GM18868 (cell line): ENCODE results near the gene SHOX.

ENCODE experiments used
- ATAC-seq: cut with Tn5 transposase; IDR thresholded peaks from one replicate; pipeline ENCODE4 v1.9.1; 2021; ENCODE audit warnings: mild to moderate bottlenecking, moderate library complexity; ENCODE audit not compliant: unreplicated experiment

Gene SHOX

GRCh38 chrX:663841-664240, 33.2 kb downstream of the SHOX start:
- no peak for ATAC-seq

GRCh38 chrX:666762-667720, 36.5 kb downstream of the SHOX start:
- ATAC-seq, result no peak

- no peak for ATAC-seq
These were observed 40.1 kb downstream of the SHOX start for GRCh38 chrX:670645-671044.

GRCh38 chrX:672931-673330, 42.3 kb downstream of the SHOX start:
- ATAC-seq, result no peak

GRCh38 chrX:675279-675954, 44.8 kb downstream of the SHOX start:
- ATAC-seq, result no peak

- ATAC-seq, result no peak
These were observed 45.3 kb downstream of the SHOX start for GRCh38 chrX:675955-676295.

- ATAC-seq, result no peak
These were observed 46.8 kb downstream of the SHOX start for GRCh38 chrX:677376-677775.

GRCh38 chrX:679291-679979, 48.8 kb downstream of the SHOX start:
- ATAC-seq, result no peak

GRCh38 chrX:680062-680461, 49.5 kb downstream of the SHOX start:
- no peak for ATAC-seq

- ATAC-seq, result no peak
These were observed 51.4 kb downstream of the SHOX start for GRCh38 chrX:681989-682388.

- ATAC-seq, result no peak
These were observed 52.3 kb downstream of the SHOX start for GRCh38 chrX:682892-683291.

GRCh38 chrX:683576-683975, 53.0 kb downstream of the SHOX start:
- no peak for ATAC-seq

GRCh38 chrX:685120-686032, 54.8 kb downstream of the SHOX start:
- no peak for ATAC-seq

- no peak for ATAC-seq
These were observed 59.4 kb downstream of the SHOX start for GRCh38 chrX:689983-690382.

GRCh38 chrX:694800-695199, 64.2 kb downstream of the SHOX start:
- ATAC-seq, result no peak

GRCh38 chrX:698206-698605, 67.6 kb downstream of the SHOX start:
- no peak for ATAC-seq

GRCh38 chrX:700936-701335, 70.3 kb downstream of the SHOX start:
- ATAC-seq, result no peak

- no peak for ATAC-seq
These were observed 71.1 kb downstream of the SHOX start for GRCh38 chrX:701673-702072.

- ATAC-seq, result no peak
These were observed 72.9 kb downstream of the SHOX start for GRCh38 chrX:703466-703865.

- ATAC-seq, result no peak
These were observed 73.3 kb downstream of the SHOX start for GRCh38 chrX:703866-704265.
